Activated T-cell treated with anti-CD3 and anti-CD28 coated beads, Interleukin-2, amount 50 U/mL, for 4 hours (primary cell): ENCODE results near the gene NUDC. TPM values are rescaled to one million over a fixed set of nuclear protein-coding genes. Genes with fewer than 3 reads are reported as not detected.
A peak's percentile ranks its signal among the peaks of the same experiment; 100 is the strongest.

Source experiments
- ATAC-seq, 2 donors: fragments of 200-7000 bp; cut with Tn5 transposase; one replicate each; pipeline ENCODE4 v1.10.0; 2021
- DNase-seq: peaks from one replicate; pipeline ENCODE4 v3.0.0-alpha.2; 2020
- H3K27me3 Mint-ChIP-seq: one replicate; pipeline ENCODE4 v1.8.0; 2021; ENCODE audit warnings: low read depth, mixed read lengths
- H3K36me3 Mint-ChIP-seq: one replicate; pipeline ENCODE4 v1.8.0; 2022; ENCODE audit warnings: mixed read lengths; ENCODE audit not compliant: insufficient read depth
- H3K4me1 Mint-ChIP-seq: one replicate; pipeline ENCODE4 v1.8.0; 2021; ENCODE audit warnings: low read depth, mixed read lengths
- H3K4me3 Mint-ChIP-seq: one replicate; pipeline ENCODE4 v1.8.0; 2021; ENCODE audit warnings: mild to moderate bottlenecking, moderate library complexity, mixed read lengths
- H3K9me3 Mint-ChIP-seq: one replicate; pipeline ENCODE4 v1.8.0; 2021; ENCODE audit warnings: mixed read lengths
- total RNA-seq, 3 donors: library from RNA; stranded (reverse); gene quantifications; one replicate each; pipeline ENCODE4 v1.2.1, GENCODE V29; 2021

NUDC gene
- total RNA-seq, 3 donors from 2014 or later: 182 to 204 (median 186) TPM

DNA sequence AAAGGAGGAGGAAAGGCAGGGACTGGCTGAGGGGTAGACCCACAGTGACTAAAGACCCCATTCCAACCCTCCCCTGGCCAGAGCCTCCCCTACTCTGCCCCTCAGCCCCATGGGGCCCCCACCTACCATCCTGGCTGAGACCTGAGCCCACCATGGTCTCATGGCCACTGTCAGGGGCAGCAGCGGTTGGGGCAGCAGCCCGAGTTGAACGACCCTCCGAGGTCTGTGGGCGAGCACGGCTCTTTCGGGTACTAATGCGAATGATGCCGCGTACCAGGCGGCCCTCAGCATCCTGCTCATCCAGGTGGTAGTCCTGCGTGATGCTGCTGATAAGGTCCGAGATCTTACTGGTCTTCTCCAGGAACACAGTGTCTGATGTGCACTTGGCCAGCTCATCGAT, 29.7 kb downstream of the NUDC start:
- H3K9me3 Mint-ChIP-seq: no peaks in the 10 kb centered on the region
- H3K27me3 Mint-ChIP-seq: peaks cover 2% of the 10 kb centered on the region
- no peak for ATAC-seq
- no peaks in the 10 kb centered on the region for H3K4me1 Mint-ChIP-seq
- H3K36me3 Mint-ChIP-seq: peaks cover 13% of the 10 kb centered on the region
- DNase-seq: no peak
- no peak overlapping the region for H3K4me3 Mint-ChIP-seq

DNA sequence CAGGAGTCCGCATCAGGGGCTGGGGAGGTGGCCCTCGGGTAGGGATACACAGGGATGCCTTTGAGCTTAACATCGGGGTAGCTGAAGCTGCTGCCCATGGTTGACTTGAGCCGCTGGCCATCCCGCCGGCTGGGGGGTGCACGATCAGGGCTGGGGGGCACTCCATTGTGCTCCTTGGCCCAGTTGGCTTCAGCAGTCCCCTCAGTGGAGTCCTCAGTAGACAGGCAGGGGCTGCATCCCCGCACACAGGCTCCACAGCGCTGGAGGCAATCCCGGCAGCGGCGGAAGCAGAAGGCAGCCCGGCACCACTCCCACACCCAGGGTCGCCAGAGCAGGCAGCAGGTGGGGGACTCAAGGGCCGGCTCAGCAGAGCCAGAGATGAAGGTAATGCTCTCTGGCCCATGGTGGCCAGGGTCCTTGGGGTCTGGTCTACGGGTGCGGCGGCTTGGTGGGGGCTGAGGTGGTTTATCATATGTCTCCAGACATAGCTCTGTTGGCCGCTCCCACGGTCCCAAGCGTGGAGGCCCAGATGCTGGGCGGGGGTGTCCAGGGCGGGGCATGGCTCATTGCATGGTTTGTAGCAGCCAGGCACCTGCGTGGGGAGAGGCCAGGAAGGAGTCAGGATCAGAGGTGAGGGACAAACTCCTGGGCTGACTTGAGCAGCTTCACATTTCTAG, 30.4 kb downstream of the NUDC start:
- Mint-ChIP-seq H3K9me3 (no peaks in the 10 kb centered on the region), H3K27me3 (peaks cover 2% of the 10 kb centered on the region)

DNA sequence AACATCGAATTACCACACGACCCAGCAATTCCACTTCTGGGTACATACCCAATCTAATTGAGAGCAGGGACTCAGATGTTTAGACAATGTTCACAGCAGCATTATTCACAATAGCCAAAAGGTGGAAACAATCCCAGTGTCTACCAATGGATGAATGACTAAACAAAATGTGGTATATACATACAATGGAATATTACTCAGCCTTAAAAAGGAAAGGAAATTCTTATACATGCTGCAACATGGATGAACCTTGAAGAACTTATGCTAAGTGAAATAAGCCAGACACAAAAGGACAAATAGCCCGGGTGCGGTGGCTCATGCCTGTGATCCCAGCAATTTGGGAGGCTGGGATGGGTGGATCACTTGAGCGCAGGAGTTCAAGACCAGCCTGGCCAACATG, 31.8 kb downstream of the NUDC start:
- Mint-ChIP-seq H3K4me3 (no peak overlapping the region), H3K36me3 (peaks cover 17% of the 10 kb centered on the region), H3K9me3 (no peaks in the 10 kb centered on the region), H3K27me3 (peaks cover 5% of the 10 kb centered on the region), H3K4me1 (no peaks in the 10 kb centered on the region)
- DNase-seq (no peak), ATAC-seq (no peak)

More for the DNA sequence above, 30.4 kb downstream of the NUDC start:
- Mint-ChIP-seq H3K4me3 (no peak overlapping the region), H3K4me1 (no peaks in the 10 kb centered on the region), H3K36me3 (peaks cover 17% of the 10 kb centered on the region)
- ATAC-seq (no peak), DNase-seq (no peak)

DNA sequence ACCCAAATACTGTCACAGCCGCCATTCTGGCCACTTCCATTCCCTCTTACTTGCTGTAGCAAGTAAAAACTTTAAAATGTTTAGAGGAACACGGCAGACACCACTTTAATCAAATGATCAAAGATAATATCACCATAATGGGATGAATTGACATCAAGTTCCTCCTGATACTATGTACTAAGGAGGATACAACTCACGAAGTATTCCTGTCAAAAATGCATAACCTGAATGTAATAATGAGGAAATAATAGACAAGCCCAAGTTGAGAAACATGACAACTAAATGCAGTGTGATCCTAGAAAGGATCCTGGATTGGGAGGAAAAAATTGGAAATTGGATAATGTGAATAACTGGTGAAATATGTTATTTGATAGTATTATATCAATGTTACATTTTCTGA, 34.8 kb downstream of the NUDC start:
- Mint-ChIP-seq H3K27me3 (peaks cover 14% of the 10 kb centered on the region), H3K36me3 (peaks cover 14% of the 10 kb centered on the region), H3K4me1 (peaks cover 5% of the 10 kb centered on the region), H3K9me3 (no peaks in the 10 kb centered on the region), H3K4me3 (no peak overlapping the region)
- DNase-seq: no peak
- ATAC-seq: no peak

DNA sequence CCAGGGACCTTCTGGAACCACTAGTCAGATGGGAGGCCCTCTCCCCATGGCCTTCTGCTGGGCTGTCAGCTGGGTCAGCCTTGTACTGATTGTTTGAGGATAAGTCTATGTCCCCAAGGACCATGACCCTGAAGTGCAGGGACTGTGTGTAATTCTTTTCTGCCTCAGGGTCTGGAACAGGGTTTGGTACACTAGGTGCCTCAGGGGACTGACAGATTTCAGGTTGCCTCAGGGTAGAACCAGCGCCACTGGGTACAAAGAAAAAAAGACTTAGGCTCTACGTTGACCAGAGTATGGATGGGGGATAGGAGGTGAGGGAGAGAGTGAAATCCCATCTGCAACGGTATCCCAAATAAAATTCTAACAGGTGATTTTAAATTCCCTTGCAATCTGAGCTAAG, 35.8 kb downstream of the NUDC start:
- Mint-ChIP-seq H3K4me1 (peaks cover 5% of the 10 kb centered on the region), H3K9me3 (no peaks in the 10 kb centered on the region), H3K4me3 (no peak overlapping the region), H3K27me3 (peaks cover 14% of the 10 kb centered on the region), H3K36me3 (peaks cover 10% of the 10 kb centered on the region)
- ATAC-seq (no peak), DNase-seq (no peak)

DNA sequence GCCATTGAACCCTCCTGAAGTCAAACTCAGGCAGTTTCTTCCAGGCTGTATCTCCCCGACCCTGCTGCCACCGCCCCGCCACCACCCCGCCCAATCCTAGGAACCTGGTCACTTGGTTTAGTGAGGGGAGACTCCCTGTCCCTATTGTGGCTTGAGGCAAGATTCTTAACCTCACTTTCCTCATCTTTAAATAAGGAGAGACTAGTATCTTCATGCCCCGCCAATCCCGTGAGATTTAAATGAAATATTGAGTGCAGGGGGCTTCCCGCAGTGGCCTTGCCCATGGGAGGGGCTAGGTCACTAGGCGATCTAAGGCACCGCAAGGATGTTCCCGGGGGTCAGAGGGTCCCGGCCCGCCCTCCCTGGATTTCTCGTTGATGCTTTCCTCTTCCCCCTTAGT, 37.7 kb downstream of the NUDC start:
- ATAC-seq (no peak), DNase-seq (no peak)
- H3K36me3 Mint-ChIP-seq: peaks cover 6% of the 10 kb centered on the region
- peak overlapping the region; percentile 63 for H3K4me3 Mint-ChIP-seq
- H3K9me3 Mint-ChIP-seq: no peaks in the 10 kb centered on the region
- peaks cover 5% of the 10 kb centered on the region for H3K4me1 Mint-ChIP-seq
- peaks cover 15% of the 10 kb centered on the region for H3K27me3 Mint-ChIP-seq

DNA sequence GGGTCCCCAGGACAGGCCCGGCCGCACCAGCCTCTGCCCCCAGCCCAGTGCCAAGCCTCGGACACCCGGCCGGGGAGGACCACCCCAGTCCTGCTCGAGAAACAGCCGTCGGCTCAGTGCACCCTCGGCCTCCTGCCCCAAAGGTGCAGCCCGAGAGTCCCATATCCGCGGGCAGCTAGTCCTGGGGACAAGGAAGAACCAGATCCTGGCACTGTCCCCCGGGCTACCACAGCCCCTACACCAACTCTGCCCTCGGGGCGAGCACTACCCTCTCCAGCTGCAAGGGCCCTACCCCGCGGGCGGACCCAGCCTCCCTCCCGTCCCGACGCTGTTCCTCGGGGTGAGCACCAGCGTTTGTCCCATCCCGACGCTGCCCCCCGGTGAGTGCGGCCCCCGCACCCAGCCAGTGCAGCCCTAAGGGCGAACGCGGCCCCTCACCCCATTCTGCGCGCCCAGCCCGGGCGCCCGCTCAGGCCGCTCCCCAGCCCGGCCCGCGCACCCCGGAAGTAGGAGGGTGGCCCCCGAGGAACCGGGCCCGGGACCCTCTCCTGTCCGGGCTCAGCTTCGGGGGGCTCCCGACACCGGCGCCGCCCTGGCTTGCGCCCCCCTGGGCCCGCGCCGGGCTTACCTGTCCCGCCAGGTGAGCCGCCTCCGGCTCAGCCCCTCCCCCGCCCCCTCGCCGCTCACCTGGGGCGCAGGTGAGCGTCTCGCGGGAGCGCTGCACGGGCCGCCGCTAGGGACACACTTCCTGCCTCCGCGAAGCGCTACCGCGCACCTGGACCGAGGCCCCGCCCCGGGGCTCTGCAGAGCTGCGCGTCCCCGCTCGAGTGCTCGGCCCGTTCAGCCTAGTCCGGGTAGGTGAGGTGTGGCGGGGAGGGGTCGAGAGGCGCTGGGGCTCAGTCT, 38.4 kb downstream of the NUDC start, which contains the start of gene KDF1:
Gene KDF1 (minus strand): TSS at position 747 of the 903 bp plus-strand sequence. CDS start 8,088 bp downstream, outside the sequence.
- Mint-ChIP-seq H3K27me3 (peaks cover 21% of the 10 kb centered on the region), H3K4me3 (peak within 1 kb of the TSS; percentile 82), H3K4me1 (peaks cover 5% of the 10 kb centered on the region), H3K36me3 (peaks cover 6% of the 10 kb centered on the region), H3K9me3 (no peaks in the 10 kb centered on the region)
- ATAC-seq: peak; percentile 82 to 86
- DNase-seq: peak; percentile 51

DNA sequence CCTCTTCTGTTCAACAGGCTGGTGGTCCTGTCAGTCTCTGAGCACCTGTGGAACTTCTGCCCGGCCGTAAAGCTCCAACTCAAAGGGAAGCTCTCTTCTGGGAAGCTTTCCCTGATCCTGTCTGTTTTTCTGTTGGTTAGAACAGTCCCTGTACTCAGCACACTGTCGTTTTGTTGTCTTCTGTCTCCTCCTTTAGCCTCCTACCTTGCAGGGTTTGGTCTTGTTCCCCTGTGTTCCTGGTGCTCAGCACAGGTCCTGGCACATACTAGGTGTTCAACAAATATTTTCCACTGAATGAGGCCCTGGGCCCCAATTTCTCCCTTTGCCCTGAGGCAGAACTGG, 39.1 kb downstream of the NUDC start:
- Mint-ChIP-seq H3K27me3 (peaks cover 21% of the 10 kb centered on the region), H3K9me3 (no peaks in the 10 kb centered on the region), H3K36me3 (peaks cover 6% of the 10 kb centered on the region), H3K4me3 (peak overlapping the region; percentile 82), H3K4me1 (peaks cover 5% of the 10 kb centered on the region)
- no peak for ATAC-seq
- DNase-seq: no peak

DNA sequence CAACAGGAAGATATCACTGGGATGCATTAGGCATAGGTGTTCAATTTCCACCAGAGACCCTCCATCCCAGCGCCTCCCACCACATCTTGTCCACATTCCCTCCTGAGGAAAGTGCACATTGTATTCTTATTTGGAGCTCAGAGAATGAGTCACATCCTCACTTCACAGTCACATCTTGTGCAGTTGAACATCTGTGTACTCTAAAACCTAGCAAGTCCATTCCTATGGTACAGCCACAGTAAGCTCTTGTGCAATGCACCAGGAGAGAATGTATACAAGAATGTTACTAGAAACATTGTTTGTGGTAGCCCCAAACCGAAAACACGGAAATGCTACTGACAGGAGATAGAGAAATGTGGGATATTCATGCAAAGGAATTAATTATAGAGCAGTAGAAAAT, 40.3 kb downstream of the NUDC start:
- no peak for DNase-seq
- peaks cover 31% of the 10 kb centered on the region for H3K27me3 Mint-ChIP-seq
- H3K4me3 Mint-ChIP-seq: no peak overlapping the region
- H3K36me3 Mint-ChIP-seq: no peaks in the 10 kb centered on the region
- no peaks in the 10 kb centered on the region for H3K9me3 Mint-ChIP-seq
- no peak for ATAC-seq
- peaks cover 5% of the 10 kb centered on the region for H3K4me1 Mint-ChIP-seq

DNA sequence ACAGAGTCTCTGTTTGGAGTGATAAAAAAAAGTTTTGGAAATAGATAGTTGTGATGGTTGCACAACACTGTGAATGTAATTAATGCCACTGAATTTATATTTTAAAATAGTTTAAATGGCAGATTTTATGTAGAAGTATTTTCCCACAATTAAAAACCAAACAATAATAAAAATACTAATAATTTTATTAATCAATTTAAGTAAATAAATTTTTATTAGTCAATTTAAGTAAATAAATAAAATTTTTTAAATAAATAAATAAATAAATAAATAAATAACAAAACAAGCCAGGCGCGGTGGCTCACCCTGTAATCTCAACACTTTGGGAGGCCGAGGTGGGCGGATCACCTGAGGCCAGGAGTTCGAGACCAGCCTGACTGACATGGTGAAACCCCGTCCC, 43.7 kb downstream of the NUDC start:
- no peak for ATAC-seq
- peaks cover 26% of the 10 kb centered on the region for H3K27me3 Mint-ChIP-seq
- no peak for DNase-seq
- H3K9me3 Mint-ChIP-seq: no peaks in the 10 kb centered on the region
- no peak overlapping the region for H3K4me3 Mint-ChIP-seq
- H3K4me1 Mint-ChIP-seq: peaks cover 4% of the 10 kb centered on the region
- H3K36me3 Mint-ChIP-seq: no peaks in the 10 kb centered on the region

DNA sequence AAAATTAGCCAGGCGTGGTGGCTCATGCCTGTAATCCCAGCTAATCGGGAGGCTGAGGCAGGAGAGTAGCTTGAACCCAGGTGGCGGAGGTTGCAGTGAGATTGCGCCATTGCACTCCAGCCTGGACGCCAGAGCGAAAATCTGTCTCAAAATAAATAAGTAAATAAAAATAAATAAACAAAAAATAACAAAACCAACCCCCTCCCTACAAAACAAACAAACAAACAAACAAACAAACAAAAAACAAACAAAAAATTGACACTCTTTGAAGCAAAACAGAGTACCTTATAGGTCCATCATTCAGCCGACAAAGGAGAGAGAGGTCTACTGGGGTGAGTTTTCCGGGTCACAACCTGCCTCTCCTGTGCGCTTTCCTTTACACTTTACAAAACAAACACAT, 44.1 kb downstream of the NUDC start:
- Mint-ChIP-seq H3K9me3 (no peaks in the 10 kb centered on the region), H3K27me3 (peaks cover 28% of the 10 kb centered on the region), H3K36me3 (no peaks in the 10 kb centered on the region), H3K4me3 (no peak overlapping the region), H3K4me1 (peaks cover 2% of the 10 kb centered on the region)
- DNase-seq: no peak
- no peak for ATAC-seq

DNA sequence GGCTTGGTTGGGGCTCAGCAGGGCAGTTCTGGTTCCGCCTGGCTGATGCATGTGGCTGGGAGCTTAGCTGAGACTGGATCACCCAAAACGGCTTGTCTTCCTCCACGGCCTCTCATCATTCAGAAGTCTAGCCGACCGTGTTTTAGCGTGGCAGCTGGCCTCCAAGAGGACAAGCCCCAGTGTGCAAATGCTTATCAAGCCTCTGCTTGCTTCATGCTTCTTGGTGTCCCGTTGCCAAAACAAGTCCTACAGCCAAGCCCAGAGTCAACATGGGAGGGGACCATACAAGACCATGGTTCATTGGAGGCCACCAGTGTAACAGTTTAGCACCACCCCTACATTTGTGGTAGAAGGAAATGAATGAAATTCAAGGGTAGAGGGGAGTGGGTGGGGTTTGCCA, 49.3 kb downstream of the NUDC start:
- H3K27me3 Mint-ChIP-seq: peaks cover 17% of the 10 kb centered on the region
- H3K4me1 Mint-ChIP-seq: no peaks in the 10 kb centered on the region
- H3K36me3 Mint-ChIP-seq: no peaks in the 10 kb centered on the region
- no peak for DNase-seq
- no peaks in the 10 kb centered on the region for H3K9me3 Mint-ChIP-seq
- no peak overlapping the region for H3K4me3 Mint-ChIP-seq
- no peak for ATAC-seq

DNA sequence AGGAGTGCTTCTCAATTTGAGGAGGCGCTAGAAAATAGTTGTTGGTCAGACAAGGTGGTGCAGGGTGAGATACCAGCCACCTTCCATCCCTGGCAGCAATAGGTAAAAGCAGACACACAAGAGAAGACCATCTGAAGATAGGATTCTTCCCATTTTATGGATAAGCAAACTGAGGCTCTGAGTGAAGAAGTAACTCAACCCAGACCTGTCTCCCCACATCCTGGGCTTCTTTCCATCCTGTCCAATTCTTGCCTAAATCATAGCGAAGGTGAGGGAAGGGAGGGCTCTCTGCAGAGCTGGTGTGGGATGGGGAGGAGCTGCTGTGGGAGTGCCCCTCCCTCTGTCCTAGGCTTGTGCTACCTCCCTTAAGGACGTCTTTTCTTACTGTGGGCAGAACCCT, 50.0 kb downstream of the NUDC start:
- H3K36me3 Mint-ChIP-seq: no peaks in the 10 kb centered on the region
- ATAC-seq (no peak), DNase-seq (no peak)
- H3K27me3 Mint-ChIP-seq: peaks cover 11% of the 10 kb centered on the region
- no peaks in the 10 kb centered on the region for H3K4me1 Mint-ChIP-seq
- H3K4me3 Mint-ChIP-seq: no peak overlapping the region
- no peaks in the 10 kb centered on the region for H3K9me3 Mint-ChIP-seq

DNA sequence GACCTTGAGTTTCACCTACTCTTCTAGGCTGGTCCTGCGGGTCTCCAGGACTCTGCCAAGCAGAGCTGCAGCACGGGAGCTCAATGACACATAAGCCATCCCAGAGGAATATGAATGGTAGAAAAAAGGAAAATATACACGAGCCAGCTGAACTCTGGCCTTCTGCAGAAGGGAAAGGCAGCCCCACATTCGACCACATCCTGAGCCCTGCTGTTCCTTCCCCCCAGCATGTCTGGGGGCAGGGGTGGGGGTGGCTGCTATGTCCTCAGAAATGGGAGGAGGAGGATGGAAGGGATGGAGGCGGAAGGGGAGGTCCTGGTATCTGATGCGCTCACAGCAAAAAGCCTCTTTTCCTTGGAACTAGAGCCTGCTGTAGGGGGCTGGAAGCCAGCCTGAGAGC, 50.8 kb downstream of the NUDC start:
- DNase-seq (no peak), ATAC-seq (no peak)
- Mint-ChIP-seq H3K4me3 (no peak overlapping the region), H3K4me1 (no peaks in the 10 kb centered on the region), H3K9me3 (no peaks in the 10 kb centered on the region), H3K27me3 (peaks cover 8% of the 10 kb centered on the region), H3K36me3 (no peaks in the 10 kb centered on the region)

DNA sequence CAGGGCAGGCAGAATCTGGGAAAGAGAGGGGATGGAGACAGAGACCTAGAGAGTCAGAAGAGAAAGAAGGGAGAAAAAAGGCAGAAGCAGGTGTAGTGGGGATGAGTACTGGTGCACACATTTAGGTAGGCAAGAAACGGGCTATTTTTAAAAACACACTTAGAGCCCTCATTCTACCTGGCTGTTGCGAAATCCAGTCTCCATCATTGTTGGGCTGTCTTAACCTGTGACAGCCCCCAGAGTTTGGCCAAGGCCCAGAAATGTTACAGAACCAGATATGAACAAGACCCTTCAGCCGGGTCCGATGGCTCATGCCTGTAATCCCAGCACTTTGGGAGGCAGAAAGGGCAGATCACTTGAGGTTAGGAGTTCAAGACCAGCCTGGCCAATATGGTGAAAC, 51.3 kb downstream of the NUDC start:
- no peaks in the 10 kb centered on the region for H3K36me3 Mint-ChIP-seq
- DNase-seq (no peak), ATAC-seq (no peak)
- H3K27me3 Mint-ChIP-seq: peaks cover 8% of the 10 kb centered on the region
- H3K4me1 Mint-ChIP-seq: no peaks in the 10 kb centered on the region
- no peak overlapping the region for H3K4me3 Mint-ChIP-seq
- no peaks in the 10 kb centered on the region for H3K9me3 Mint-ChIP-seq
